ENCODE data around the gene ATMIN.

- TF ChIP-seq CTCF (IDR thresholded peaks at IDR 0.05 in 8 of 11, conservative IDR thresholded peaks at IDR 0.05 in 3 of 11) (no peak), POLR2A (IDR thresholded peaks at IDR 0.05) (no peak), POLR2AphosphoS5 (IDR thresholded peaks at IDR 0.05) (no peak)
Observed at GRCh38 chr16:81005610-81006161, 30.0 kb upstream of the ATMIN start.

Measured in spleen (tissue), 7 donors.